ENCODE results near the gene PCDH12.

DNA sequence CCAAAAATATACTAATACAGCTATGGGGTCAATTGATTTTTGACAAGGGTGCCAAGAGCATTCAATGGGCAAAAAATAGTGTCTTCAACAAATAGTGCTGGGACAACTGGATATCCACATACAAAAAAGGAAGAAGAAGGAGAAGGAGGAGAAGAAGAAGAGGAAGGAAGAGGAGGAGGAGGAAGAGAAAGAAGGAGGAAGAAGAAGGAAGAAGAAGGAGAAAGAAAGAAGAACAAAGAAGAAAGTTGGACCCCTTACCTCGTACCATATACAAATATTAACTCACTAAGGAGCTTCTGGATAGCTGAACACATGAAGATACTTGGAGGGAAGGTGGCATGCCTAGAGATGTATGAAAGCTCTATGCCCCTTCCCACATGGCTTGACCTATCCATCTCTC is 51.5 kb downstream of the PCDH12 start:
- TF ChIP-seq, protein P1, sequence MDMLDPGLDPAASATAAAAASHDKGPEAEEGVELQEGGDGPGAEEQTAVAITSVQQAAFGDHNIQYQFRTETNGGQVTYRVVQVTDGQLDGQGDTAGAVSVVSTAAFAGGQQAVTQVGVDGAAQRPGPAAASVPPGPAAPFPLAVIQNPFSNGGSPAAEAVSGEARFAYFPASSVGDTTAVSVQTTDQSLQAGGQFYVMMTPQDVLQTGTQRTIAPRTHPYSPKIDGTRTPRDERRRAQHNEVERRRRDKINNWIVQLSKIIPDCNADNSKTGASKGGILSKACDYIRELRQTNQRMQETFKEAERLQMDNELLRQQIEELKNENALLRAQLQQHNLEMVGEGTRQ (IDR thresholded peaks at IDR 0.05; ENCODE audit: borderline replicate concordance, low read depth, low read length): no peak
- TF ChIP-seq POLR2AphosphoS5 (IDR thresholded peaks at IDR 0.05; ENCODE audit: low read length) (no peak), NR2C2 (IDR thresholded peaks at IDR 0.05; ENCODE audit: borderline replicate concordance, control insufficient read depth, insufficient read length, low read depth) (no peak), SRF (IDR thresholded peaks at IDR 0.05; ENCODE audit: low read depth in 2 of 2, low read length in 2 of 2) (no peak), POLR2A (IDR thresholded peaks at IDR 0.05; ENCODE audit: low read depth, low read length) (no peak), RAD21 (IDR thresholded peaks at IDR 0.05; ENCODE audit: insufficient read depth, low read depth, low read length) (no peak), EP300 (IDR thresholded peaks at IDR 0.05; ENCODE audit: borderline replicate concordance in 1 of 2, control insufficient read depth in 1 of 2, low read depth in 2 of 2, low read length in 2 of 2) (no peak), CHD2 (IDR thresholded peaks at IDR 0.05; ENCODE audit: borderline replicate concordance, low read depth, low read length) (no peak), IRF4 (IDR thresholded peaks at IDR 0.05; ENCODE audit: low read depth, low read length) (no peak)
- TF ChIP-seq, protein P2, sequence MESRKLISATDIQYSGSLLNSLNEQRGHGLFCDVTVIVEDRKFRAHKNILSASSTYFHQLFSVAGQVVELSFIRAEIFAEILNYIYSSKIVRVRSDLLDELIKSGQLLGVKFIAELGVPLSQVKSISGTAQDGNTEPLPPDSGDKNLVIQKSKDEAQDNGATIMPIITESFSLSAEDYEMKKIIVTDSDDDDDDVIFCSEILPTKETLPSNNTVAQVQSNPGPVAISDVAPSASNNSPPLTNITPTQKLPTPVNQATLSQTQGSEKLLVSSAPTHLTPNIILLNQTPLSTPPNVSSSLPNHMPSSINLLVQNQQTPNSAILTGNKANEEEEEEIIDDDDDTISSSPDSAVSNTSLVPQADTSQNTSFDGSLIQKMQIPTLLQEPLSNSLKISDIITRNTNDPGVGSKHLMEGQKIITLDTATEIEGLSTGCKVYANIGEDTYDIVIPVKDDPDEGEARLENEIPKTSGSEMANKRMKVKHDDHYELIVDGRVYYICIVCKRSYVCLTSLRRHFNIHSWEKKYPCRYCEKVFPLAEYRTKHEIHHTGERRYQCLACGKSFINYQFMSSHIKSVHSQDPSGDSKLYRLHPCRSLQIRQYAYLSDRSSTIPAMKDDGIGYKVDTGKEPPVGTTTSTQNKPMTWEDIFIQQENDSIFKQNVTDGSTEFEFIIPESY (IDR thresholded peaks at IDR 0.05): no peak
- TF ChIP-seq, protein P3, sequence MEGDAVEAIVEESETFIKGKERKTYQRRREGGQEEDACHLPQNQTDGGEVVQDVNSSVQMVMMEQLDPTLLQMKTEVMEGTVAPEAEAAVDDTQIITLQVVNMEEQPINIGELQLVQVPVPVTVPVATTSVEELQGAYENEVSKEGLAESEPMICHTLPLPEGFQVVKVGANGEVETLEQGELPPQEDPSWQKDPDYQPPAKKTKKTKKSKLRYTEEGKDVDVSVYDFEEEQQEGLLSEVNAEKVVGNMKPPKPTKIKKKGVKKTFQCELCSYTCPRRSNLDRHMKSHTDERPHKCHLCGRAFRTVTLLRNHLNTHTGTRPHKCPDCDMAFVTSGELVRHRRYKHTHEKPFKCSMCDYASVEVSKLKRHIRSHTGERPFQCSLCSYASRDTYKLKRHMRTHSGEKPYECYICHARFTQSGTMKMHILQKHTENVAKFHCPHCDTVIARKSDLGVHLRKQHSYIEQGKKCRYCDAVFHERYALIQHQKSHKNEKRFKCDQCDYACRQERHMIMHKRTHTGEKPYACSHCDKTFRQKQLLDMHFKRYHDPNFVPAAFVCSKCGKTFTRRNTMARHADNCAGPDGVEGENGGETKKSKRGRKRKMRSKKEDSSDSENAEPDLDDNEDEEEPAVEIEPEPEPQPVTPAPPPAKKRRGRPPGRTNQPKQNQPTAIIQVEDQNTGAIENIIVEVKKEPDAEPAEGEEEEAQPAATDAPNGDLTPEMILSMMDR (IDR thresholded peaks at IDR 0.05 in 2 of 3, conservative IDR thresholded peaks at IDR 0.05 in 1 of 3; ENCODE audit: control insufficient read depth in 2 of 3, extremely low read depth in 1 of 3, insufficient read depth in 1 of 3, low read depth in 3 of 3, low read length in 3 of 3): no peak
- TF ChIP-seq, protein P4, sequence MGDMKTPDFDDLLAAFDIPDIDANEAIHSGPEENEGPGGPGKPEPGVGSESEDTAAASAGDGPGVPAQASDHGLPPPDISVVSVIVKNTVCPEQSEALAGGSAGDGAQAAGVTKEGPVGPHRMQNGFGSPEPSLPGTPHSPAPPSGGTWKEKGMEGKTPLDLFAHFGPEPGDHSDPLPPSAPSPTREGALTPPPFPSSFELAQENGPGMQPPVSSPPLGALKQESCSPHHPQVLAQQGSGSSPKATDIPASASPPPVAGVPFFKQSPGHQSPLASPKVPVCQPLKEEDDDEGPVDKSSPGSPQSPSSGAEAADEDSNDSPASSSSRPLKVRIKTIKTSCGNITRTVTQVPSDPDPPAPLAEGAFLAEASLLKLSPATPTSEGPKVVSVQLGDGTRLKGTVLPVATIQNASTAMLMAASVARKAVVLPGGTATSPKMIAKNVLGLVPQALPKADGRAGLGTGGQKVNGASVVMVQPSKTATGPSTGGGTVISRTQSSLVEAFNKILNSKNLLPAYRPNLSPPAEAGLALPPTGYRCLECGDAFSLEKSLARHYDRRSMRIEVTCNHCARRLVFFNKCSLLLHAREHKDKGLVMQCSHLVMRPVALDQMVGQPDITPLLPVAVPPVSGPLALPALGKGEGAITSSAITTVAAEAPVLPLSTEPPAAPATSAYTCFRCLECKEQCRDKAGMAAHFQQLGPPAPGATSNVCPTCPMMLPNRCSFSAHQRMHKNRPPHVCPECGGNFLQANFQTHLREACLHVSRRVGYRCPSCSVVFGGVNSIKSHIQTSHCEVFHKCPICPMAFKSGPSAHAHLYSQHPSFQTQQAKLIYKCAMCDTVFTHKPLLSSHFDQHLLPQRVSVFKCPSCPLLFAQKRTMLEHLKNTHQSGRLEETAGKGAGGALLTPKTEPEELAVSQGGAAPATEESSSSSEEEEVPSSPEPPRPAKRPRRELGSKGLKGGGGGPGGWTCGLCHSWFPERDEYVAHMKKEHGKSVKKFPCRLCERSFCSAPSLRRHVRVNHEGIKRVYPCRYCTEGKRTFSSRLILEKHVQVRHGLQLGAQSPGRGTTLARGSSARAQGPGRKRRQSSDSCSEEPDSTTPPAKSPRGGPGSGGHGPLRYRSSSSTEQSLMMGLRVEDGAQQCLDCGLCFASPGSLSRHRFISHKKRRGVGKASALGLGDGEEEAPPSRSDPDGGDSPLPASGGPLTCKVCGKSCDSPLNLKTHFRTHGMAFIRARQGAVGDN (IDR thresholded peaks at IDR 0.05): no peak
